ENCODE results near the gene IGSF10. TPM values are rescaled to one million over a fixed set of nuclear protein-coding genes. Genes with fewer than 3 reads are reported as not detected.

IGSF10 gene
- total RNA-seq, 3 donors from 2014 or later, result 7.9 to 15.5 (median 14.4) TPM

- H3K36me3 ChIP-seq, result no peaks in the 10 kb centered on the region
- intact Hi-C loops (cut with DNase I; ENCODE audit: low total_unique reads), result loop anchor here (5.0 to 10.0 kb wide), 2 partner anchors 810 to 1117 kb away; no protein-coding TSS in a partner anchor
- H3K4me3 ChIP-seq, result no peak overlapping the region
- no peak for DNase-seq (ENCODE audit: low spot score in 2 of 2)
- no peaks in the 10 kb centered on the region for H3K4me1 ChIP-seq
- no peak overlapping the region for H3K27ac ChIP-seq
- H3K27me3 ChIP-seq, result no peaks in the 10 kb centered on the region
- no peaks in the 10 kb centered on the region for H3K9me3 ChIP-seq
- TF ChIP-seq POLR2AphosphoS5 (IDR thresholded peaks at IDR 0.05), result no peak
Measured at GRCh38 chr3:151421938-151422337, 38.9 kb downstream of the IGSF10 start.

DNA sequence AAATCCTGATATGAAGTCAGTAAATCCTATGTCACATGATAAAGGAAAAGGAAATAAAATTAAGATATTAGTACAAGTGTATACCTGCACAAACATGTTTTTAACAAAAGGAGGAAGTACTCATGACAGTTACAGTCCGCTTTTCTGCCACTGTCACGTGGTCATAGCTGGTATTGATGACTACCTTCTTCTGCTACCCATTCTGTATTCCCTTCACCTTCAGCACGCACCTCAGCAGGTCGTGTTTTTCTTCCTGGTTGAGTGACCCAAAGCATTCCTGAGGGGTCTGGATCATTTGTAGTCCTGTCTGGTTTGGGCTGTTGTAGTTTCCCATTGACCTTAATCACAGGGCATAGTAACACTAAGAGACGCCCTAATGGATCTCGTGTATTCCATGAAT lies 41.1 kb downstream of the IGSF10 start:
- Histone ChIP-seq H3K27ac (no peak overlapping the region), H3K4me3 (no peak overlapping the region), H3K27me3 (no peaks in the 10 kb centered on the region), H3K36me3 (no peaks in the 10 kb centered on the region), H3K4me1 (no peaks in the 10 kb centered on the region), H3K9me3 (no peaks in the 10 kb centered on the region)
- no peak for DNase-seq (ENCODE audit: low spot score in 2 of 2)
- TF ChIP-seq POLR2AphosphoS5 (IDR thresholded peaks at IDR 0.05) (no peak), POLR2A (IDR thresholded peaks at IDR 0.05) (no peak)
- TF ChIP-seq, protein P1, sequence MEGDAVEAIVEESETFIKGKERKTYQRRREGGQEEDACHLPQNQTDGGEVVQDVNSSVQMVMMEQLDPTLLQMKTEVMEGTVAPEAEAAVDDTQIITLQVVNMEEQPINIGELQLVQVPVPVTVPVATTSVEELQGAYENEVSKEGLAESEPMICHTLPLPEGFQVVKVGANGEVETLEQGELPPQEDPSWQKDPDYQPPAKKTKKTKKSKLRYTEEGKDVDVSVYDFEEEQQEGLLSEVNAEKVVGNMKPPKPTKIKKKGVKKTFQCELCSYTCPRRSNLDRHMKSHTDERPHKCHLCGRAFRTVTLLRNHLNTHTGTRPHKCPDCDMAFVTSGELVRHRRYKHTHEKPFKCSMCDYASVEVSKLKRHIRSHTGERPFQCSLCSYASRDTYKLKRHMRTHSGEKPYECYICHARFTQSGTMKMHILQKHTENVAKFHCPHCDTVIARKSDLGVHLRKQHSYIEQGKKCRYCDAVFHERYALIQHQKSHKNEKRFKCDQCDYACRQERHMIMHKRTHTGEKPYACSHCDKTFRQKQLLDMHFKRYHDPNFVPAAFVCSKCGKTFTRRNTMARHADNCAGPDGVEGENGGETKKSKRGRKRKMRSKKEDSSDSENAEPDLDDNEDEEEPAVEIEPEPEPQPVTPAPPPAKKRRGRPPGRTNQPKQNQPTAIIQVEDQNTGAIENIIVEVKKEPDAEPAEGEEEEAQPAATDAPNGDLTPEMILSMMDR (IDR thresholded peaks at IDR 0.05), result no peak
- intact Hi-C loops (cut with DNase I; ENCODE audit: low total_unique reads), result loop anchor here (5.0 to 10.0 kb wide), 2 partner anchors 808 to 1115 kb away; no protein-coding TSS in a partner anchor

- H3K4me3 ChIP-seq, result no peak overlapping the region
- H3K27ac ChIP-seq, result no peak overlapping the region
- H3K36me3 ChIP-seq, result no peaks in the 10 kb centered on the region
- TF ChIP-seq, protein P1 (IDR thresholded peaks at IDR 0.05), result no peak
- TF ChIP-seq POLR2AphosphoS5 (IDR thresholded peaks at IDR 0.05), result no peak
- no peaks in the 10 kb centered on the region for H3K27me3 ChIP-seq
- intact Hi-C loops (cut with DNase I; ENCODE audit: low total_unique reads), result no loop called here
- DNase-seq (ENCODE audit: low spot score in 2 of 2), result no peak
- no peaks in the 10 kb centered on the region for H3K4me1 ChIP-seq
- no peaks in the 10 kb centered on the region for H3K9me3 ChIP-seq
Measured at GRCh38 chr3:151415289-151415688, 45.6 kb downstream of the IGSF10 start.

DNA sequence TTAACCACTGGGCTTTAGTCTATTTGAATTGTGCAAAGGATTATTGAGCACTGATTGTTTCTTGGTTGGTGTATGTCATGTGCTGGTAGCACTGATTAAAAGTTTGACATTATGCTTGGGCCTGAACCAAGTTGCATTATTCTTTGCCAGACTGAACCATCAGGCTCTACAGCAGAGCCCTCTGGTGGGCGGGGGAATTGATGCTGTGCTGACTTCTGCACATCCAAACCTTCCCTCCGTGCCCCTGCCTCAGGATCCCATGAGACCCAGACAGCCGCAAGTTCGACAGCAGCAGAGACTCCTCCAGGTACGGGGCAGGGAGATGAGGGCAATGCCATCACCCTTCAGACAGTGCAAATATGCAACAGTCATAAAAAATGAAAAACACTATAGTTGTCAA lies 47.9 kb downstream of the IGSF10 start:
- intact Hi-C loops (cut with DNase I; ENCODE audit: low total_unique reads), result no loop called here
- no peaks in the 10 kb centered on the region for H3K4me1 ChIP-seq
- no peaks in the 10 kb centered on the region for H3K9me3 ChIP-seq

More for the DNA sequence above, 47.9 kb downstream of the IGSF10 start:
- Histone ChIP-seq H3K27me3 (no peaks in the 10 kb centered on the region), H3K4me3 (no peak overlapping the region), H3K36me3 (no peaks in the 10 kb centered on the region), H3K27ac (no peak overlapping the region)
- DNase-seq (ENCODE audit: low spot score in 2 of 2), result no peak
- TF ChIP-seq POLR2A (IDR thresholded peaks at IDR 0.05), result no peak
- no peak for TF ChIP-seq POLR2AphosphoS5 (IDR thresholded peaks at IDR 0.05)
- TF ChIP-seq, protein P1 (IDR thresholded peaks at IDR 0.05), result no peak

Other genes with a start within 250 kb of the IGSF10 start
- gene P2RY14, start 182.5 kb downstream of the IGSF10 start, total RNA-seq, result 1 to 10 TPM; 1.9 to 8.5 (median 3.3) TPM
- 1 to 10 TPM in 2 of 3 donors, not detected in 1; 2.6 to 3.4 TPM for gene GPR87, start 144.2 kb downstream of the IGSF10 start, total RNA-seq
- gene P2RY13, start 131.5 kb downstream of the IGSF10 start, total RNA-seq, result 1 to 10 TPM in 2 of 3 donors, under 1 TPM in 1; 0.98 to 6.9 (median 2.5) TPM
- 1 to 10 TPM; 3.6 to 9.0 (median 3.7) TPM for gene P2RY12, start 76.3 kb downstream of the IGSF10 start, total RNA-seq